Measurements from ENCODE around the gene NAXE.
"Not testable (repeated sequence)": the region's sequence is repeated elsewhere in the genome, so short reads cannot be mapped to it uniquely, and the experiment has no call there.

NAXE gene

DNA sequence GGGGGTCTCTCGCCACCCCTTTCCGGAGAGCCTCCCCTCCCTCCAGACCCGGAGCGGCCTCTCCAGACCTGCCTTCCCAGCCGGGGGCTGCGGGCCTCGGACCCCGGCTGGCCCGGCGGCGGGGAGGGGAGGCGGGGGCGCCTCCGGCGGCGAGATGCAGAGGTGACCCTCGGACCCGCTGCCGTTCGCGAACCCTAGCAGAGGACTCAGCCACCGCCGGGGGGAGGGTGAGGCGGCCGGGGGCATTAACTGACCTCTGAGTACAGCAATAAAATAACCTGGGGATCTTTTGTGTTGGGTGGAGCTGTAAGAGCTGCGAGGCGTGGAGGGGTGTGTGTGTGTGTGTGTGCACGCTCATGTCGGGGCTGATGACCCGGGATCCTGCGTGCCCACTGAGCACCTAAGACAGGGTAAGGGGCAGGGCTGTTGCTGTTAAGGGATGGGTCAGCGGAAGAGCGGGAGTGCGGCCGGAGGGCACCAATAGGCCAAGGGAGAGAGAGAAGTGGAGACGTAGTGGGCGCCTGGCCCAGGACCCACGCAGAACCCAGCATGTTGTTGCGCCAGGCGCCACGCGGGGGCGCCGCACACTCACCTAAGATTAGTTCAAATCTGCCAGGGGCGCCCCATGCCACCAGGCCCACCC lies 34.0 kb downstream of the NAXE start:
- DNase-seq (ENCODE audit: low spot score), result peak; percentile 75
- TF ChIP-seq, protein P1, sequence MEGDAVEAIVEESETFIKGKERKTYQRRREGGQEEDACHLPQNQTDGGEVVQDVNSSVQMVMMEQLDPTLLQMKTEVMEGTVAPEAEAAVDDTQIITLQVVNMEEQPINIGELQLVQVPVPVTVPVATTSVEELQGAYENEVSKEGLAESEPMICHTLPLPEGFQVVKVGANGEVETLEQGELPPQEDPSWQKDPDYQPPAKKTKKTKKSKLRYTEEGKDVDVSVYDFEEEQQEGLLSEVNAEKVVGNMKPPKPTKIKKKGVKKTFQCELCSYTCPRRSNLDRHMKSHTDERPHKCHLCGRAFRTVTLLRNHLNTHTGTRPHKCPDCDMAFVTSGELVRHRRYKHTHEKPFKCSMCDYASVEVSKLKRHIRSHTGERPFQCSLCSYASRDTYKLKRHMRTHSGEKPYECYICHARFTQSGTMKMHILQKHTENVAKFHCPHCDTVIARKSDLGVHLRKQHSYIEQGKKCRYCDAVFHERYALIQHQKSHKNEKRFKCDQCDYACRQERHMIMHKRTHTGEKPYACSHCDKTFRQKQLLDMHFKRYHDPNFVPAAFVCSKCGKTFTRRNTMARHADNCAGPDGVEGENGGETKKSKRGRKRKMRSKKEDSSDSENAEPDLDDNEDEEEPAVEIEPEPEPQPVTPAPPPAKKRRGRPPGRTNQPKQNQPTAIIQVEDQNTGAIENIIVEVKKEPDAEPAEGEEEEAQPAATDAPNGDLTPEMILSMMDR (IDR thresholded peaks at IDR 0.05; ENCODE audit: extremely low read depth, missing control alignments), result peak; percentile 64

DNA sequence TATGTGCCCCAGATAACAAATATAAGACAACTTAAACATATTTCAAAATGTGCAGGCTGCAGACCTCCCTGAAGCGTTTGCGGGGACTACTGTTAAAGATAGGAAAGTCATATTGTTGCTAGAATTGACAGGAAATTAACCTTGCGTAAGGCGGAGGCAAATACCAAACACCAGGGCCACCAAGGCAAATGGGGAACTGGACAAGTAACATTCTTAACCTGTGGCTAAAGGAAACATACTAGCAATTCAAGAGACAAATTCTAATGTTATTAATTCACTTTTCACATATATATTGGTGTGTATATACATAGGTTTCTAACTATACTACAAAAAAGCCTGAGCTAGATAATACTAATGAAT lies 34.5 kb downstream of the NAXE start:
- TF ChIP-seq, protein P1 (IDR thresholded peaks at IDR 0.05; ENCODE audit: extremely low read depth, missing control alignments), result no peak
- DNase-seq (ENCODE audit: low spot score), result no peak

DNA sequence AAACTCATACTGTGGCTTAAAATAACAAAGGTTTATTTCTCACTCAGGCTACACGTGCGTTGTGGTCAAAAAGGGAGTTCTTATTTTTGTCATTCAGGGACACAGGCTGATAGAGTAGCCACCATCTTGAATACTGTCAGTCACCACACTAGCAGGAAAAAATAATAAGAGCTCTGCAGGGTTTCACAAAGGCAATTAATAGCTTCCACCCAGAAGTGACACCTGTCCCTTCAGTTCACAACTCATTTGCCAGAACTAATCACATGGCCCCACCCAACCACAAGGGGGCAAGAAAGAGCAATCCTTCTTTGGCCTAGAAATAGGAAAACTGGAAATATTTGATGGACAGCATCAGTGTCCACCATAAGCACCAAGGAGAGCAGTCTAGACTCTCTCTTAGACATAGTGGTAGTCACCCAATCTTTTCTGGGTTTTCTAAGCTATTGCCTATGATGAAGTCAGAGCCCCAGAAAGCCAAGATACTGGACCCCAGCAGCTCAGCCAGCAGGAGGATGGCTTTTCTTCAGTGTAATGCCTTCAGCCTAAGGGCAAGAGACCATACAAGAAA lies 35.8 kb downstream of the NAXE start:
- peak; percentile 62 for DNase-seq (ENCODE audit: low spot score)
- TF ChIP-seq, protein P1 (IDR thresholded peaks at IDR 0.05; ENCODE audit: extremely low read depth, missing control alignments), result peak; percentile 78

DNA sequence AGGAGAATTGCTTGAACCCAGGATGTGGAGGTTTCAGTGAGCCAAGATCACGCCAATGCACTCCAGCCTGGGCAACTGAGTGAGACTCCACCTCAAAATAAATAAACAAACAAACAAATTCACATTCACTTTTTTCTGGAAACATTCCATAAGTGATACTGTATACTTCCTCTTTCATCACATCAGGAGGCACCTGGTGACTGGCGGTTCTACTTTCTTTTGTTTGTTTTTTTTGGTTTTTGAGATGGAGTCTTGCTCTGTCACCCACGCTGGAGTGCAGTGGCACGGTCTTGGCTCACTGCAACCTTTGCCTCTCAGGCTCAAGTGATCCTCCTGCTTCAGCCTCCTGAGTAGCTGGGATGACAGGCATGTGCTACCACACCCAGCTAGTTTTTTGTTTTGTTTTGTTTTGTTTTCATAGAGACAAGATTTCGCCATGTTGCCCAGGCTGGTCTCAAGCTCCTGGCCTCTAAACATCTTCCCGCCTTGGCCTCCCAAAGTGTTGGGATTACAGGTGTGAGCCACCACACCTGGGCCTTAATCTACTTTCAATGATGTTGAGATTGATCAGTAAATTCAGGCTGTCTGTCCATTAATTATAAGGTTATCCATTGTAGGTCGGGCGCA lies 38.4 kb downstream of the NAXE start:
- DNase-seq (ENCODE audit: low spot score), result no peak
- TF ChIP-seq, protein P1 (IDR thresholded peaks at IDR 0.05; ENCODE audit: extremely low read depth, missing control alignments), result no peak

DNA sequence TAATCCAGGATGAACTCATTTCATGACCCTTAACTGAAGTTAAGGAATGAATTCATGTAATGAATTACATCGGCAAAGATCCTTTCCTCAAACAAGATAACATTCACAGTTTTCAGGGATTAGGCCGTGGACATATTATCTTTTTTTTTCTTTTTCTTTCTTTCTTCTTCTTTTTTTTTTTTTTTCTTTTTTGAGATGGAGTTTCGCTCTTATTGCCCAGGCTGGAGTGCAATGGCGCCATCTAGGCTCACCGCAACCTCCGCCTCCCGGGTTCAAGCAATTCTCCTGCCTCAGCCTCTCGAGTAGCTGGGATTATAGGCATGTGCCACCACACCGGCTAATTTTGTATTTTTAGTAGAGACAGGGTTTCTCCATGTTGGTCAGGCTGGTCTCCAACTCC lies 39.6 kb downstream of the NAXE start:
- not testable (repeated sequence) for DNase-seq (ENCODE audit: low spot score)

DNA sequence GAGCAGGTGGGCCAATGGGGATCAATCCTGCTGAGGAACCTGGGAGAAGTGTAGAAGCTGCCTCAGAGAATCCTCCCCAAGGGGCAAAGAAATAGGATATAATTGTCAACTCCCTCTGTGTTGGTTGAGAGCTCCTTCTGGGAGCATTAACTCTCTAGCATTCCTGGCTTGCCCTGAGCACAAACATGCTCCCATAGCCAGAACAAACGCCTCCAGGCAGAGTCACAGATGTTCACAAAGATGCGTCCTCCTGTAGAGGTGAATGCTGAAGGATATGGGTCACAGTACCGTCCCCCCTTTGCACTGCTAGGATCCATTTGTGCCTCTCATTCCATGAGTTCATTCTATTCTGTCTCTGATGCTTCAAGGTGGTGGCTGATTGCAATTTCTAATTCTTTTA lies 40.8 kb downstream of the NAXE start:
- TF ChIP-seq, protein P1 (IDR thresholded peaks at IDR 0.05; ENCODE audit: extremely low read depth, missing control alignments), result no peak
- DNase-seq (ENCODE audit: low spot score), result no peak

DNA sequence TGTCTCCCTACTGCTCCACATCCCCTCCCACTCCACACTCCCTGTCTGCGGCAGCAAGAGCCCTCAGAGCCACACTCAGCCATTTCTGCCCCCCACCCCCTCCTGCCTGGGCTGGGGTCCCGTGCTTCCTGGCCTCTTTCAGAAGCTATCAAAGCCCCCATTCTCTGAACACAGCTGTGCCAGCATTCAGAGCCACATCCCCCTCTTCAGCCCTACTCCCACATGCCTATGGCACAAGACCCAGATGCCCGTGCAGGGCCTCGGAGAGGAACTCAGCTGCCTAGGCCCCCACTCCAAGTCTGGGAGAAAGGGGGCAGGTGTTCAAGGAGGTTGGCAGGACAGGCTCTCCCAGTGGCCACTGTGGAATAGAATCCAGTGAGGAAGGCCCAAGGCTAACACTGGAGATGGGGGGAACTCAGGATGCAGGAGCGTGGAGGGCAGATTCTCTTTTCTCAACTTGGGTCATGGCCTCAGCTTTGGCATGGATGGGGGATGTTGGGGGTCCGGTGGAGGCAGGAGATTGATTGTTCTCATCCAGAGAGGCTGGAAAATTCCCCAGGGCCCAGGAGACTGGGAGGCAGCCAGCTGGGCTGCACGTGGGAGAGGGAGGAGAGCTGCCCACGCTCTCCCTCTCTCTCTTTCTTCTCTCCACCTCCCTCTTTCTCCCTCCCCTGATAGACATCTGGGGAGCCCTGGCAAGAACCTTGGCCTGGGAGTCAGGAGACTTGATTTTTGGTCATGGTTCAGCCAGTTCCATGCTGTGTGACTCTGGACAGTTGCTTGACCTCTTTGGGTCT lies 46.8 kb downstream of the NAXE start:
- DNase-seq (ENCODE audit: low spot score), result no peak
- TF ChIP-seq, protein P1 (IDR thresholded peaks at IDR 0.05; ENCODE audit: extremely low read depth, missing control alignments), result no peak
